ENCODE measurements around the gene ZNF784.

ZNF784 gene

GRCh38 chr19:55640577-55641425, 16.4 kb upstream of the ZNF784 start, which contains the start of gene ZNF580:
Gene ZNF580, plus strand, starts transcription at chr19:55641002. Its CDS starts 1,507 bp downstream, at chr19:55642509.
- no peak for TF ChIP-seq EZH2 (IDR thresholded peaks at IDR 0.05; ENCODE audit: borderline replicate concordance, low read depth, low read length, severe bottlenecking)
- TF ChIP-seq CTCF (IDR thresholded peaks at IDR 0.05; ENCODE audit: borderline replicate concordance, extremely low read depth, low read length, poor library complexity, severe bottlenecking) = no peak
- peak within 1 kb of the TSS; percentile 92 for H3K9ac ChIP-seq (ENCODE audit: low read depth, low read length)
- peak; percentile 64 for ATAC-seq (ENCODE audit: insufficient read depth, low read depth)
- H3K27ac ChIP-seq (ENCODE audit: low read length) = peak within 1 kb of the TSS; percentile 89
- H3K4me3 ChIP-seq (ENCODE audit: low read depth in 1 of 2, low read length in 2 of 2) = peak within 1 kb of the TSS; percentile 98 to 99
- peak within 1 kb of the TSS; percentile 68 for H2AFZ ChIP-seq (ENCODE audit: low read depth, low read length)
- peaks cover 87% of the 10 kb centered on the region for H3K79me2 ChIP-seq (ENCODE audit: insufficient read depth, low read length)
- peaks cover 17% of the 10 kb centered on the region for H3K36me3 ChIP-seq (ENCODE audit: insufficient read depth, low read length)
- H3K4me2 ChIP-seq (ENCODE audit: insufficient read depth, low read length) = peak within 1 kb of the TSS; percentile 85
- H4K20me1 ChIP-seq (ENCODE audit: insufficient read depth, low read length) = peaks cover 25% of the 10 kb centered on the region
- H3K27me3 ChIP-seq (ENCODE audit: insufficient read depth, low read length, poor library complexity) = no peaks in the 10 kb centered on the region
- H3K9me3 ChIP-seq (ENCODE audit: insufficient read depth, low read length, severe bottlenecking) = no peaks in the 10 kb centered on the region
- H3K4me1 ChIP-seq (ENCODE audit: insufficient read depth, low read length) = peaks cover 78% of the 10 kb centered on the region
- DNase-seq = peak; percentile 74

- Histone ChIP-seq H3K79me2 (ENCODE audit: insufficient read depth, low read length) (peaks cover 87% of the 10 kb centered on the region), H3K27ac (ENCODE audit: low read length) (peak overlapping the region; percentile 79), H3K27me3 (ENCODE audit: insufficient read depth, low read length, poor library complexity) (no peaks in the 10 kb centered on the region), H3K9ac (ENCODE audit: low read depth, low read length) (peak overlapping the region; percentile 92), H2AFZ (ENCODE audit: low read depth, low read length) (peak overlapping the region; percentile 64), H4K20me1 (ENCODE audit: insufficient read depth, low read length) (peaks cover 29% of the 10 kb centered on the region), H3K9me3 (ENCODE audit: insufficient read depth, low read length, severe bottlenecking) (no peaks in the 10 kb centered on the region), H3K4me1 (ENCODE audit: insufficient read depth, low read length) (peaks cover 79% of the 10 kb centered on the region), H3K4me3 (ENCODE audit: low read depth in 1 of 2, low read length in 2 of 2) (peak overlapping the region; percentile 98 to 99; a peak in 3 of 4 replicates), H3K36me3 (ENCODE audit: insufficient read depth, low read length) (peaks cover 10% of the 10 kb centered on the region), H3K4me2 (ENCODE audit: insufficient read depth, low read length) (peak overlapping the region; percentile 85)
- DNase-seq (no peak), ATAC-seq (ENCODE audit: insufficient read depth, low read depth) (no peak)
- TF ChIP-seq CTCF (IDR thresholded peaks at IDR 0.05; ENCODE audit: borderline replicate concordance, extremely low read depth, low read length, poor library complexity, severe bottlenecking) (no peak), EZH2 (IDR thresholded peaks at IDR 0.05; ENCODE audit: borderline replicate concordance, low read depth, low read length, severe bottlenecking) (no peak)
These were observed 15.7 kb upstream of the ZNF784 start for GRCh38 chr19:55640043-55640576.

GRCh38 chr19:55638864-55639359, 14.5 kb upstream of the ZNF784 start:
- Histone ChIP-seq H3K27me3 (ENCODE audit: insufficient read depth, low read length, poor library complexity) (no peaks in the 10 kb centered on the region), H3K4me2 (ENCODE audit: insufficient read depth, low read length) (peak overlapping the region; percentile 13; the same call in 1 of the 2 replicates), H2AFZ (ENCODE audit: low read depth, low read length) (no peak overlapping the region), H3K4me1 (ENCODE audit: insufficient read depth, low read length) (peaks cover 72% of the 10 kb centered on the region), H3K79me2 (ENCODE audit: insufficient read depth, low read length) (peaks cover 82% of the 10 kb centered on the region), H3K36me3 (ENCODE audit: insufficient read depth, low read length) (peaks cover 3% of the 10 kb centered on the region), H3K9me3 (ENCODE audit: insufficient read depth, low read length, severe bottlenecking) (no peaks in the 10 kb centered on the region), H4K20me1 (ENCODE audit: insufficient read depth, low read length) (peaks cover 20% of the 10 kb centered on the region), H3K4me3 (ENCODE audit: low read depth in 1 of 2, low read length in 2 of 2) (no peak overlapping the region), H3K27ac (ENCODE audit: low read length) (no peak overlapping the region), H3K9ac (ENCODE audit: low read depth, low read length) (no peak overlapping the region)
- no peak for TF ChIP-seq EZH2 (IDR thresholded peaks at IDR 0.05; ENCODE audit: borderline replicate concordance, low read depth, low read length, severe bottlenecking)
- peak; percentile 80 for TF ChIP-seq CTCF (IDR thresholded peaks at IDR 0.05; ENCODE audit: borderline replicate concordance, extremely low read depth, low read length, poor library complexity, severe bottlenecking)
- DNase-seq (peak; percentile 79), ATAC-seq (ENCODE audit: insufficient read depth, low read depth) (peak; percentile 29; the same call in 2 of the 3 replicates)
